IMR-90 (cell line): Measurements from ENCODE around the gene RNF31. TPM values are rescaled to one million over a fixed set of nuclear protein-coding genes. Genes with fewer than 3 reads are reported as not detected.

Experiments
- ATAC-seq: fragments of 200-7000 bp; cut with Tn5 transposase; 2 replicates; pipeline ENCODE4 v1.9.1; 2020; ENCODE audit warnings: low read depth, mild to moderate bottlenecking, moderate library complexity
- BruUV-seq: library from RNA; stranded (reverse); fragments of 400-500 nt; replicated peaks from 2 replicates; lab custom pipeline; 2021; lab: Mats Ljungman, UMichigan
- CTCF ChIA-PET: fragments of 300-600 bp; formaldehyde crosslinking; extraction: SDS; loops from one replicate; lab custom pipeline; 2021; ENCODE audit warnings: antibody characterized with exemption; lab: Yijun Ruan, JAX
- POLR2A ChIA-PET: fragments of 300-600 bp; sonication (Branson Sonifier 250); formaldehyde crosslinking; loops from one replicate; lab custom pipeline; 2022; ENCODE audit warnings: antibody characterized with exemption; ENCODE audit not compliant: unreplicated experiment; lab: Charles Lee
- DNase-seq: peaks from one replicate; pipeline ENCODE4 v3.0.0; 2013
- H2AFZ ChIP-seq: replicated peaks from 2 replicates; pipeline ENCODE3; 2013; ENCODE audit warnings: low read length, mild to moderate bottlenecking; ENCODE audit not compliant: poor library complexity
- H2AK5ac ChIP-seq: 2 replicates; pipeline ENCODE4 v1.6.1; 2013; ENCODE audit warnings: low read depth, low read length, inconsistent platforms
- H2AK9ac ChIP-seq: replicated peaks from 2 replicates; pipeline ENCODE3; 2013; ENCODE audit warnings: mild to moderate bottlenecking, low read depth, low read length, moderate library complexity; ENCODE audit not compliant: poor library complexity
- H2BK120ac ChIP-seq: 2 replicates; pipeline ENCODE4 v1.6.1; 2013; ENCODE audit warnings: low read depth, low read length, inconsistent platforms
- H2BK15ac ChIP-seq: 3 replicates; pipeline ENCODE4 v1.6.1; 2013; ENCODE audit warnings: low read depth, low read length, inconsistent platforms
- H2BK20ac ChIP-seq: 2 replicates; pipeline ENCODE4 v1.6.1; 2013; ENCODE audit warnings: low read depth, mild to moderate bottlenecking, inconsistent platforms, low read length, moderate library complexity
- H2BK5ac ChIP-seq: 2 replicates; pipeline ENCODE4 v1.6.1; 2013; ENCODE audit warnings: mild to moderate bottlenecking, low read depth, low read length, inconsistent platforms; ENCODE audit not compliant: poor library complexity, severe bottlenecking
- H3K14ac ChIP-seq: replicated peaks from 2 replicates; pipeline ENCODE4 v1.6.1; 2013; ENCODE audit warnings: low read depth, low read length, inconsistent platforms
- H3K18ac ChIP-seq: 2 replicates; pipeline ENCODE4 v1.6.1; 2013; ENCODE audit warnings: low read depth, low read length, control low read depth
- H3K23ac ChIP-seq: 2 replicates; pipeline ENCODE4 v1.6.1; 2013; ENCODE audit warnings: low read depth, low read length, inconsistent platforms
- H3K27ac ChIP-seq: 2 replicates; pipeline ENCODE4 v1.5.1; 2013; ENCODE audit warnings: mild to moderate bottlenecking, control low read depth, low read length; ENCODE audit not compliant: insufficient read depth
- H3K27me3 ChIP-seq: 2 replicates; pipeline ENCODE4 v1.6.1; 2013; ENCODE audit warnings: low read length; ENCODE audit not compliant: control insufficient read depth, insufficient read depth
- H3K36me3 ChIP-seq: 2 replicates; pipeline ENCODE4 v1.6.1; 2013; ENCODE audit warnings: low read length, mixed read lengths; ENCODE audit not compliant: control insufficient read depth, insufficient read depth
- H3K4ac ChIP-seq: 2 replicates; pipeline ENCODE4 v1.6.1; 2013; ENCODE audit warnings: low read depth, low read length, inconsistent platforms
- H3K4me1 ChIP-seq: 2 replicates; pipeline ENCODE4 v1.6.1; 2013; ENCODE audit warnings: low read length, mixed read lengths; ENCODE audit not compliant: control insufficient read depth, insufficient read depth
- H3K4me2 ChIP-seq: 2 replicates; pipeline ENCODE4 v1.6.1; 2013; ENCODE audit warnings: low read depth, mild to moderate bottlenecking, control low read depth, low read length, moderate library complexity
- H3K4me3 ChIP-seq: 2 replicates; pipeline ENCODE4 v1.5.1; 2013; ENCODE audit warnings: low read depth, mild to moderate bottlenecking, control low read depth, low read length, moderate library complexity; ENCODE audit not compliant: insufficient read depth
- H3K56ac ChIP-seq: 2 replicates; pipeline ENCODE4 v1.6.1; 2013; ENCODE audit warnings: low read length, inconsistent platforms; ENCODE audit not compliant: insufficient read depth; ENCODE audit errors: extremely low read depth
- H3K79me1 ChIP-seq, 2 experiments: 2 replicates each; pipeline ENCODE4 v1.6.1; 2013; ENCODE audit warnings: low read length in 2 of 2, inconsistent platforms in 1 of 2, low read depth in 1 of 2
- H3K9ac ChIP-seq: 2 replicates; pipeline ENCODE4 v1.6.1; 2013; ENCODE audit warnings: low read depth, low read length, control low read depth
- H3K9me1 ChIP-seq: 2 replicates; pipeline ENCODE4 v1.6.1; 2013; ENCODE audit warnings: low read length, inconsistent platforms; ENCODE audit not compliant: insufficient read depth
- H3K9me3 ChIP-seq: 2 replicates; pipeline ENCODE4 v1.6.1; 2013; ENCODE audit warnings: low read length; ENCODE audit not compliant: control insufficient read depth, insufficient read depth
- H4K20me1 ChIP-seq: 2 replicates; pipeline ENCODE4 v1.6.1; 2013; ENCODE audit warnings: low read length, inconsistent platforms; ENCODE audit not compliant: insufficient read depth
- H4K5ac ChIP-seq: 2 replicates; pipeline ENCODE4 v1.6.1; 2013; ENCODE audit warnings: mild to moderate bottlenecking, low read depth, low read length, control low read depth
- H4K8ac ChIP-seq, 2 experiments: 2 replicates each; pipeline ENCODE4 v1.6.1; 2013; ENCODE audit warnings: low read depth in 2 of 2, low read length in 2 of 2, control low read depth in 1 of 2, inconsistent platforms in 1 of 2
- H4K91ac ChIP-seq: 2 replicates; pipeline ENCODE4 v1.6.1; 2013; ENCODE audit warnings: low read depth, low read length, inconsistent platforms; ENCODE audit not compliant: insufficient read depth
- FOS ChIP-seq: fragments of 150-350 bp; IDR thresholded peaks from 2 replicates; pipeline ENCODE4 v1.6.1; 2016; ENCODE audit warnings: low read depth, low read length
- MAZ ChIP-seq: IDR thresholded peaks from 2 replicates; pipeline ENCODE4 v1.6.1; 2012; ENCODE audit warnings: low read depth, mild to moderate bottlenecking, low read length, improper control_type of control experiment, moderate library complexity, borderline replicate concordance
- WGBS, 2 experiments: methylation state at CpG; one replicate each; pipeline versions ENCODE4 v1.1.5 to v1.1.7; 2013; ENCODE audit warnings: missing lambda C conversion rate in 2 of 2; ENCODE audit not compliant: insufficient read length in 1 of 2; ENCODE audit errors: extremely low coverage in 2 of 2; 5-methylcytosine and 5-hydroxymethylcytosine counted together
- dilution Hi-C: fragments of 300-500 bp; cut with HindIII; formaldehyde crosslinking; loops from one replicate; pipeline ENCODE4 v1.14.3; 2018; ENCODE audit warnings: low sequenced_read_pairs; ENCODE audit not compliant: unreplicated experiment
- in situ Hi-C: fragments of 300-500 bp; cut with MboI; formaldehyde crosslinking; loops from 3 replicates; pipeline ENCODE4 v1.14.3; 2019; ENCODE audit warnings: low sequenced_read_pairs, inconsistent platforms, mixed read lengths
- intact Hi-C: fragments of 100-400 bp; cut with micrococcal nuclease; formaldehyde crosslinking; loops from 2 replicates; pipeline ENCODE4 v1.10.0; 2022
- polyA plus RNA-seq, 3 experiments: library from polyadenylated mRNA; depleted of rRNA; stranded (reverse); fragments of >200 nt; gene quantifications; 2 replicates each; pipeline ENCODE4 v1.2.3, GENCODE V29; 2012; ENCODE audit warnings: low replicate concordance in 1 of 3
- total RNA-seq: library from RNA; depleted of rRNA; stranded (reverse); fragments of >200 nt; gene quantifications from 2 replicates; pipeline ENCODE4 v1.2.3, GENCODE V29; 2012

Gene RNF31
- total and polyA plus RNA-seq, 2 of the 4 experiments (the other 2 are of a cell fraction) = 31.6 to 37.5 TPM

- Histone ChIP-seq H2AK9ac (no peak overlapping the region), H2BK20ac (no peak overlapping the region)
- POLR2A ChIA-PET = no interaction called here
Measured at GRCh38 chr14:24176599-24176998, 29.3 kb downstream of the RNF31 start.

More at GRCh38 chr14:24176599-24176998, 29.3 kb downstream of the RNF31 start:
- Histone ChIP-seq H3K36me3 (peaks cover 55% of the 10 kb centered on the region), H4K20me1 (no peaks in the 10 kb centered on the region), H2BK120ac (no peak overlapping the region), H3K56ac (no peak overlapping the region), H4K91ac (no peak overlapping the region), H3K4ac (no peak overlapping the region), H3K4me3 (no peak overlapping the region), H4K8ac (no peak overlapping the region), H2AK5ac (no peak overlapping the region), H3K9me1 (no peaks in the 10 kb centered on the region), H3K4me1 (peaks cover 2% of the 10 kb centered on the region; the same call in 1 of the 2 replicates), H3K23ac (no peak overlapping the region), H2BK15ac (no peak overlapping the region), H3K79me1 (no peaks in the 10 kb centered on the region; a peak in 1 of 4 replicates), H3K4me2 (no peak overlapping the region), H3K27me3 (no peaks in the 10 kb centered on the region), H4K5ac (no peak overlapping the region), H3K9me3 (no peaks in the 10 kb centered on the region), H2BK5ac (no peak overlapping the region), H3K27ac (no peak overlapping the region), H3K18ac (no peak overlapping the region), H2AFZ (no peak overlapping the region), H3K9ac (no peak overlapping the region), H3K14ac (no peak overlapping the region)
- no TSS peak for BruUV-seq
- CTCF ChIA-PET = interaction anchor here (0.7 kb wide), 1 partner anchor 15 kb away, joined by 3 read pairs; the partner anchor contains the start of gene IRF9
- in situ Hi-C loops = no loop called here
- intact Hi-C loops = no loop called here
- dilution Hi-C loops = no loop called here
- ATAC-seq (no peak), DNase-seq (no peak)
- no peak for TF ChIP-seq FOS
- no peak for TF ChIP-seq MAZ
- WGBS, 2 experiments = 100% methylated on average over 4 of the region's 5 CpGs; no CpG with 5 or more reads in 1 of the 2 experiments
